ENCODE measurements around the gene TDRD9. TPM values are rescaled to one million over a fixed set of nuclear protein-coding genes. Genes with fewer than 3 reads are reported as not detected.

Gene TDRD9
- total RNA-seq, 6 experiments from 2014 or later: 0.31 to 0.86 (median 0.43) TPM; not detected in 1

GRCh38 chr14:103994535-103995184 is 66.4 kb downstream of the TDRD9 start:
- ATAC-seq (peak in 3 of 4 donors; percentile 21 to 72 (median 49)), DNase-seq (no peak)
- H3K27me3 ChIP-seq: no peaks in the 10 kb centered on the region
- TF ChIP-seq CTCF (IDR thresholded peaks at IDR 0.05) (no peak), POLR2A (IDR thresholded peaks at IDR 0.05) (no peak)
- 50% methylated on average over 5 of the region's 5 CpGs for WGBS (ENCODE audit: insufficient coverage, low coverage, low lambda C conversion rate, missing lambda C conversion rate)
- no peaks in the 10 kb centered on the region for H3K36me3 ChIP-seq
- no peaks in the 10 kb centered on the region for H3K4me1 ChIP-seq
- intact Hi-C loops (cut with DNase I): no loop called here
- no peak overlapping the region for H3K4me3 ChIP-seq
- H3K27ac ChIP-seq: no peak overlapping the region
- no peaks in the 10 kb centered on the region for H3K9me3 ChIP-seq

GRCh38 chr14:103995876-103996275 is 67.6 kb downstream of the TDRD9 start:
- WGBS (ENCODE audit: insufficient coverage, low coverage, low lambda C conversion rate, missing lambda C conversion rate): 51% methylated on average over 5 of the region's 5 CpGs
- no peaks in the 10 kb centered on the region for H3K27me3 ChIP-seq
- no peaks in the 10 kb centered on the region for H3K4me1 ChIP-seq
- no peak for ATAC-seq
- intact Hi-C loops (cut with DNase I): no loop called here
- no peaks in the 10 kb centered on the region for H3K36me3 ChIP-seq
- no peak overlapping the region for H3K27ac ChIP-seq
- H3K9me3 ChIP-seq: no peaks in the 10 kb centered on the region
- TF ChIP-seq POLR2A (IDR thresholded peaks at IDR 0.05): no peak
- no peak for TF ChIP-seq CTCF (IDR thresholded peaks at IDR 0.05)
- no peak overlapping the region for H3K4me3 ChIP-seq
- no peak for DNase-seq

GRCh38 chr14:103997391-103997790 is 69.1 kb downstream of the TDRD9 start:
- TF ChIP-seq POLR2A (IDR thresholded peaks at IDR 0.05): no peak
- TF ChIP-seq CTCF (IDR thresholded peaks at IDR 0.05): no peak

GRCh38 chr14:103998027-103998426 is 69.8 kb downstream of the TDRD9 start:
- H3K4me3 ChIP-seq: no peak overlapping the region
- H3K27me3 ChIP-seq: no peaks in the 10 kb centered on the region
- no peaks in the 10 kb centered on the region for H3K36me3 ChIP-seq
- no peak overlapping the region for H3K27ac ChIP-seq
- ATAC-seq (no peak), DNase-seq (no peak)
- TF ChIP-seq POLR2A (IDR thresholded peaks at IDR 0.05): no peak
- no peak for TF ChIP-seq CTCF (IDR thresholded peaks at IDR 0.05)
- no peaks in the 10 kb centered on the region for H3K4me1 ChIP-seq
- intact Hi-C loops (cut with DNase I): no loop called here
- no peaks in the 10 kb centered on the region for H3K9me3 ChIP-seq
- WGBS (ENCODE audit: insufficient coverage, low coverage, low lambda C conversion rate, missing lambda C conversion rate): 93% methylated on average over 8 of the region's 10 CpGs

More at GRCh38 chr14:103997391-103997790, 69.1 kb downstream of the TDRD9 start:
- ATAC-seq (peak in 1 of 4 donors; percentile 30), DNase-seq (no peak)
- Histone ChIP-seq H3K36me3 (no peaks in the 10 kb centered on the region), H3K27me3 (no peaks in the 10 kb centered on the region), H3K27ac (no peak overlapping the region), H3K4me1 (no peaks in the 10 kb centered on the region), H3K4me3 (no peak overlapping the region), H3K9me3 (no peaks in the 10 kb centered on the region)
- 55% methylated on average over 3 of the region's 8 CpGs for WGBS (ENCODE audit: insufficient coverage, low coverage, low lambda C conversion rate, missing lambda C conversion rate)
- intact Hi-C loops (cut with DNase I): no loop called here
